ENCODE measurements around the gene TAF11L8.

GRCh38 chr5:17604951-17605350 lies 14.2 kb upstream of the TAF11L8 start:
- TF ChIP-seq, protein P1, sequence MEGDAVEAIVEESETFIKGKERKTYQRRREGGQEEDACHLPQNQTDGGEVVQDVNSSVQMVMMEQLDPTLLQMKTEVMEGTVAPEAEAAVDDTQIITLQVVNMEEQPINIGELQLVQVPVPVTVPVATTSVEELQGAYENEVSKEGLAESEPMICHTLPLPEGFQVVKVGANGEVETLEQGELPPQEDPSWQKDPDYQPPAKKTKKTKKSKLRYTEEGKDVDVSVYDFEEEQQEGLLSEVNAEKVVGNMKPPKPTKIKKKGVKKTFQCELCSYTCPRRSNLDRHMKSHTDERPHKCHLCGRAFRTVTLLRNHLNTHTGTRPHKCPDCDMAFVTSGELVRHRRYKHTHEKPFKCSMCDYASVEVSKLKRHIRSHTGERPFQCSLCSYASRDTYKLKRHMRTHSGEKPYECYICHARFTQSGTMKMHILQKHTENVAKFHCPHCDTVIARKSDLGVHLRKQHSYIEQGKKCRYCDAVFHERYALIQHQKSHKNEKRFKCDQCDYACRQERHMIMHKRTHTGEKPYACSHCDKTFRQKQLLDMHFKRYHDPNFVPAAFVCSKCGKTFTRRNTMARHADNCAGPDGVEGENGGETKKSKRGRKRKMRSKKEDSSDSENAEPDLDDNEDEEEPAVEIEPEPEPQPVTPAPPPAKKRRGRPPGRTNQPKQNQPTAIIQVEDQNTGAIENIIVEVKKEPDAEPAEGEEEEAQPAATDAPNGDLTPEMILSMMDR (conservative IDR thresholded peaks at IDR 0.05 in 1 of 2, IDR thresholded peaks at IDR 0.05 in 1 of 2; ENCODE audit: extremely low read depth in 1 of 2, insufficient read depth in 1 of 2, low read depth in 1 of 2, low read length in 2 of 2), result no peak
- no peak for TF ChIP-seq EZH2 (IDR thresholded peaks at IDR 0.05; ENCODE audit: borderline replicate concordance, low read length)

All from mammary epithelial cell (primary cell).